ENCODE measurements around the gene PPFIBP2.
A peak's percentile ranks its signal among the peaks of the same experiment; 100 is the strongest.

The PPFIBP2 gene

DNA sequence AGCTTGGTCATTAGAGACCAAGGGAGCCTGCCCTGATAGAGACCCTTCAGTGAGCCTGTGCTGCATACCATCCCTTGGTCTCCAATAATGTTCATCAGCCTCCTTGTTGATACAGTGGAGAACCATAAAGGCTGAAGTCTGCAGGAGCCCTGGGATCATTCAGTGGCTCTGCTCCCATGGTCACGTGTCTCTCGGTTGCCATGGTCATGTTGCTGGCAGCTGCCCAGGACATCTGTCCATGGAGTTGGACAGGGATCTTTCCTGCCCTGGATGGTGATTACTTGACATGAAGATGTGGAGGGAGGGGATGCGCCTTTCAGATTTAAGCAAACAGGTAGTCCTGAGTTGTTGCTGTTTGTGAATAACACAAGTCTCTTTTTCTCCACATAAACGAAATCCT lies 121.3 kb downstream of the PPFIBP2 start:
- H3K4me3 ChIP-seq (ENCODE audit: low read depth, low read length), result no peak overlapping the region
- H3K36me3 ChIP-seq (ENCODE audit: insufficient read depth, low read length), result no peaks in the 10 kb centered on the region
- H2AFZ ChIP-seq (ENCODE audit: low read length, unreplicated experiment), result no peak overlapping the region
- peaks cover 5% of the 10 kb centered on the region for H3K4me1 ChIP-seq (ENCODE audit: control insufficient read depth, insufficient read depth, low read length, unreplicated experiment)
- H3K27ac ChIP-seq (ENCODE audit: low read depth, low read length), result no peak overlapping the region
- H3K27me3 ChIP-seq (ENCODE audit: insufficient read depth, low read length), result no peaks in the 10 kb centered on the region
- H3K79me2 ChIP-seq (ENCODE audit: control insufficient read depth, insufficient read depth, low read length, unreplicated experiment), result no peaks in the 10 kb centered on the region

DNA sequence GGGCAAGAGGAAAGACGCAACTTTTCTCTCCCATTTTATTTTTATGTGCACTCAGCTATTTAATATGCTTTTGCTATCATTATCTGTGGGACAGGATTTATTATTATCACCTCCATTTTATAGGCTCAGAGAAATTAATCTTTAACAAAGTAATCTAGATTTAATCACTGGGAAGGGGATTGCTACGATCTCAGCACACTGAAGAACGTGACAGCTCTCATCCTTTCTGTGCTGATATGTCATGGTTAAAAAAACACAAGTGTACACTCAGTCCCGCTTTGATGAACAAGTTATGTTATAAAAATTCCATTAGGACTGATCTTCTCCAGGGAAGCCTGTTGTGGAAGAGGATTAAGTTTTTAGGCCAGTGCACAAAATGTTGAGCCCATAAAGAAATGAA lies 121.9 kb downstream of the PPFIBP2 start:
- Histone ChIP-seq H3K4me1 (ENCODE audit: control insufficient read depth, insufficient read depth, low read length, unreplicated experiment) (peaks cover 5% of the 10 kb centered on the region), H3K36me3 (ENCODE audit: insufficient read depth, low read length) (no peaks in the 10 kb centered on the region), H3K4me3 (ENCODE audit: low read depth, low read length) (no peak overlapping the region), H3K79me2 (ENCODE audit: control insufficient read depth, insufficient read depth, low read length, unreplicated experiment) (no peaks in the 10 kb centered on the region), H3K27ac (ENCODE audit: low read depth, low read length) (no peak overlapping the region), H2AFZ (ENCODE audit: low read length, unreplicated experiment) (no peak overlapping the region), H3K27me3 (ENCODE audit: insufficient read depth, low read length) (no peaks in the 10 kb centered on the region)

DNA sequence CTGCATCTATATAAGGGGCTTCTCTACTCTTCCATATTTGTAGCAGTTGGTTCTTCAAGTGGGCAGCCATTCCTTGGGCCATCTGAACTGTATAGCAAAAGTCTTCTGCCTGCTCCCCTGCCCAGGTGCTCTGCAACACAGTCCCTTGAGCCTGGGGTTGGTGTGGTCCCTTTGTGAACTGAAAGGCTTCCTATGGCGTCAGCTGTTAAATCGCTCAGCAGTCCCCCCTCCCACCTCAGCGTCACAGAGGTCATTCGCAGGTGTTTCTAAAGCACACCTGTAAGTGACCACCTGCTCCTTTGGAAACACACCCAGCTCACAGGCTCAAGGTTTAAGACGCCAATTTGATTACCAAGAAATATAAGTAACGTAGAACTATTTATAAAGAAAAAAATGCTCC lies 122.6 kb downstream of the PPFIBP2 start:
- no peak overlapping the region for H2AFZ ChIP-seq (ENCODE audit: low read length, unreplicated experiment)
- H3K79me2 ChIP-seq (ENCODE audit: control insufficient read depth, insufficient read depth, low read length, unreplicated experiment), result no peaks in the 10 kb centered on the region
- peaks cover 5% of the 10 kb centered on the region for H3K4me1 ChIP-seq (ENCODE audit: control insufficient read depth, insufficient read depth, low read length, unreplicated experiment)
- no peak overlapping the region for H3K27ac ChIP-seq (ENCODE audit: low read depth, low read length)
- no peak overlapping the region for H3K4me3 ChIP-seq (ENCODE audit: low read depth, low read length)
- no peaks in the 10 kb centered on the region for H3K27me3 ChIP-seq (ENCODE audit: insufficient read depth, low read length)
- no peaks in the 10 kb centered on the region for H3K36me3 ChIP-seq (ENCODE audit: insufficient read depth, low read length)

DNA sequence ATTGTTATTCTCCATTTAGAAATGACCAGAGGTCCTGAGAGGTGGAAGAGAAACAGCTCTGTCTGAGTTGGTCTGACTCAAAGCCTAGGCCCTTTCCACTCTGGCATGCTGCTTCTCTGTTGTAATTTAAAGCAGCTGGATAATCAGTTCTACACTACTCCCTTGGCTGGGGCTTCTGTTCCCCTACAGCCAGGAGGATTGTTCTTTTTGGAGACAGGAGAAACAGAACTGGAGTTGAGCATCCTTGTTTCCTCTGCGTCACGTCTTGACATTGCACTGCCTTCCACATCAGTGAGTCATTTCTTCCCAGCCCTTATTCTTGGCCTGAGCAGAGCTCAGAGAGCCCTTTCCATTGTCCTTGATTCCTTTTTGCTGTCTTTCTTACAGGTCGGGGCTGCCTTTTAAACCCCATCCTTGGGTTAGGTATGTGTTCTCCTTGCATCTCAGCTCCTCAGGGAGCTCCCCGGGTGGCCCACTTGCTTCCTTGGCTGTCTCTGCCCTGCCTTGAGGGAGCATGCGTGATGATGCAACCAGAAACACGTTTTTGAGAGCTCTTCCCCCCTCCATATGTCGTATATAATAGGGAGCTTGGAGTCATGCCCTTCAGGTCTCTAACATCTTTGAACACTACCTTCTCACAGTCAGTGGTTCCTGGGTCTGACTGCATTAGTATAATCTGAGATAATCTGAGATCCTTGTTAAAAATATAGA lies 123.8 kb downstream of the PPFIBP2 start:
- H3K27me3 ChIP-seq (ENCODE audit: insufficient read depth, low read length), result no peaks in the 10 kb centered on the region
- H2AFZ ChIP-seq (ENCODE audit: low read length, unreplicated experiment), result no peak overlapping the region
- peaks cover 5% of the 10 kb centered on the region for H3K4me1 ChIP-seq (ENCODE audit: control insufficient read depth, insufficient read depth, low read length, unreplicated experiment)
- peak overlapping the region; percentile 9 for H3K27ac ChIP-seq (ENCODE audit: low read depth, low read length)
- H3K79me2 ChIP-seq (ENCODE audit: control insufficient read depth, insufficient read depth, low read length, unreplicated experiment), result no peaks in the 10 kb centered on the region
- no peak overlapping the region for H3K4me3 ChIP-seq (ENCODE audit: low read depth, low read length)
- H3K36me3 ChIP-seq (ENCODE audit: insufficient read depth, low read length), result no peaks in the 10 kb centered on the region

DNA sequence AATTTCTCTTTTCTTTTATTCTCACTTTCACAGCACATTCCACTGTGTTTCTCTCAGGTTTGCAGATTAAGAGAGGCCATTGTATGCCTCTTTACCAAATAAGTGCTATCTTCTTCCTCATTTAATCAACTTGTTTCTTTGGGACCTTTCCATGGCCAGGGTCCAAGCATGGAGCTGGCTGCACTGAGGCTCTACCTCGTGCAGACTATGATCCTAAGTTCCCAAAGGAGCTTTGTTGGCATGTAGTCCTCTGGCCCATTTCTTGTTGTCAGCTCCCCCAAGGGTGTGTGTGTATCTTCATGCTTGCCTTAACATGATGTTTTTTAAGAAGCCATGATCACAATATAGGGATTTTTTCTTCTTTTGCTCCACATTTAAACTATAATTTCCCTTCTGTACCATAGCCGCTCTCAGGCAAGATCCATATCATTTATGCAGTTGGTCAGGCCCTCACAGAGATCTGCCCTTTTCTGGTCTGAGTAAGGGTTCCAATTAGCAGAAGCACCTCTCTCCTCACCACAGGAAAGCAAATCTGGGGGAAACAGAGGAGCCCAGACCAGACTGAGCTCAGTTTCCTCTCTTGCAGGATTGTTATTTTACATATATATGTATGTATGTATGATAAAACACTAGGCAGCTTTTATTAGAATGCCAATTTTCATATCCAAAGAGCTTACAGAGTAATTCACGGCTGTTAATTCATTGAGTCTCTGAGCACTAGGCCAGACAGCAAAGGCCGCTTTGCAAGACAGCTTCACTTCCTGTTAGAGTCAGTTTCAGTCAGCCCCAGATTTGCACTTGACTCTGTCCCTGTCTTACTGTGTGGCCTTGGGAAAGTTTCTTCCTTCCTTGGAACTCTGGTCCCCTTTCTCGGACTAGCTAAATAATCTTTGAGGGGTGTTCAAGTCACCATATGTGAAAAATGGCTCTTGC lies 125.2 kb downstream of the PPFIBP2 start:
- Histone ChIP-seq H3K27ac (ENCODE audit: low read depth, low read length) (no peak overlapping the region), H3K27me3 (ENCODE audit: insufficient read depth, low read length) (no peaks in the 10 kb centered on the region), H3K4me1 (ENCODE audit: control insufficient read depth, insufficient read depth, low read length, unreplicated experiment) (peaks cover 5% of the 10 kb centered on the region), H2AFZ (ENCODE audit: low read length, unreplicated experiment) (no peak overlapping the region), H3K36me3 (ENCODE audit: insufficient read depth, low read length) (no peaks in the 10 kb centered on the region), H3K79me2 (ENCODE audit: control insufficient read depth, insufficient read depth, low read length, unreplicated experiment) (no peaks in the 10 kb centered on the region), H3K4me3 (ENCODE audit: low read depth, low read length) (no peak overlapping the region)

DNA sequence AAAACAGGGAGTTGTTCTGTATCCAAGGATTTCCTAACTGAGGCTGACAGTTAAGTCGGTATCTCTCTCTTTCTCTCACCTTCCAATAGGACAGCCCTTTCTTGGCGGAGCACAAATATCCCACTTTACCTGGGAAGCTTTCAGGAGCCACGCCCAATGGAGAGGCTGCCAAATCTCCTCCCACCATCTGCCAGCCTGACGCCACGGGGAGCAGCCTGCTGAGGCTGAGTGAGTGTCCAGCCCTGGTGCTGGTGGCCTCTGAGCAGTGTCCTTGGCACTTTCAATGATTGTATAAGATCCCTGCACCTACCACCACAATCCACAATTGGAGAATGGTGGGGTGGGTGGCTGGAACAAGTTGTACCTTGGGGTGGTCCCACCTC lies 125.8 kb downstream of the PPFIBP2 start:
- no peak overlapping the region for H3K4me3 ChIP-seq (ENCODE audit: low read depth, low read length)
- peaks cover 5% of the 10 kb centered on the region for H3K4me1 ChIP-seq (ENCODE audit: control insufficient read depth, insufficient read depth, low read length, unreplicated experiment)
- H3K27ac ChIP-seq (ENCODE audit: low read depth, low read length), result no peak overlapping the region
- H2AFZ ChIP-seq (ENCODE audit: low read length, unreplicated experiment), result no peak overlapping the region
- no peaks in the 10 kb centered on the region for H3K27me3 ChIP-seq (ENCODE audit: insufficient read depth, low read length)
- no peaks in the 10 kb centered on the region for H3K36me3 ChIP-seq (ENCODE audit: insufficient read depth, low read length)
- no peaks in the 10 kb centered on the region for H3K79me2 ChIP-seq (ENCODE audit: control insufficient read depth, insufficient read depth, low read length, unreplicated experiment)

DNA sequence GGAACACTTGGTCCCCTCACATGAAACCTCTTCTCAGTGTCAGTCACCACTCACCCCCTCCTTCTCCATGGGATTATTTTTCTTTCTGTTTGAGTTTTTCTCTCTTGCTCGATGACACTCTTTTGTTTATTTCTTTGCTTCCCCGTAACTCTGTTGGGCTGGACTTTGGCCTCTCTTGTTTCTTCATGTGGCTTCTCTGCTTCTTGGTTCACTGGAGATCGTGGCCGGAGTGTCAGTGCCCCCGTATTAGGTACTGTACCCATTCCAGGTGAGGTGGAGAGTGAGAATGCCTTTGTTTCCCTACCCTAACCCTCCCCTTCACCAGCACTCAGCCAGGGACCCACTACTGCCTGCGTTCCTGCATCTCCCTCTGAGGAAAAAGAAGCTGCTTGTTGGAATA lies 127.0 kb downstream of the PPFIBP2 start:
- no peaks in the 10 kb centered on the region for H3K27me3 ChIP-seq (ENCODE audit: insufficient read depth, low read length)
- peaks cover 5% of the 10 kb centered on the region for H3K4me1 ChIP-seq (ENCODE audit: control insufficient read depth, insufficient read depth, low read length, unreplicated experiment)
- no peaks in the 10 kb centered on the region for H3K79me2 ChIP-seq (ENCODE audit: control insufficient read depth, insufficient read depth, low read length, unreplicated experiment)
- H3K36me3 ChIP-seq (ENCODE audit: insufficient read depth, low read length), result no peaks in the 10 kb centered on the region
- H3K4me3 ChIP-seq (ENCODE audit: low read depth, low read length), result no peak overlapping the region
- H3K27ac ChIP-seq (ENCODE audit: low read depth, low read length), result no peak overlapping the region
- no peak overlapping the region for H2AFZ ChIP-seq (ENCODE audit: low read length, unreplicated experiment)

DNA sequence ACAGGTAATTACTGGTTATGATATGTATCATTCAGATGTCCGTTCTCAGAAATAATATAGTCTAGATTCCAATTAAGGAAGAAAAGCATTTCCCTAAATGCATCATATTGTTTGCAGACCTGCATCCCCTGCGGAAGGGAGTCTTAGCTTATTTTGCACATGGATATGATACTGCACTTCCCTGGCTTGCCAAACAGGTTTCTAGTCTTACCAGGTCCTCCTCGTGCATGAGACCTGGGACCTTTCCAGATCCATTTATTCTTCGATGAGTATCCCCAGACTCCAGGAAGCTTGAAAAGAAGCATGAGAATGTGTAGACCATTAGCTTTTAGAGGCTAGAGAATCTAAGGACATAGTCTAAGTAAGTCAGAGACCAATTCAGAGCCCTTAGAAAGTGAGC lies 128.9 kb downstream of the PPFIBP2 start:
- Histone ChIP-seq H3K4me3 (ENCODE audit: low read depth, low read length) (no peak overlapping the region), H3K79me2 (ENCODE audit: control insufficient read depth, insufficient read depth, low read length, unreplicated experiment) (no peaks in the 10 kb centered on the region), H3K27ac (ENCODE audit: low read depth, low read length) (no peak overlapping the region), H3K36me3 (ENCODE audit: insufficient read depth, low read length) (no peaks in the 10 kb centered on the region), H3K27me3 (ENCODE audit: insufficient read depth, low read length) (no peaks in the 10 kb centered on the region), H2AFZ (ENCODE audit: low read length, unreplicated experiment) (no peak overlapping the region), H3K4me1 (ENCODE audit: control insufficient read depth, insufficient read depth, low read length, unreplicated experiment) (peaks cover 3% of the 10 kb centered on the region)

DNA sequence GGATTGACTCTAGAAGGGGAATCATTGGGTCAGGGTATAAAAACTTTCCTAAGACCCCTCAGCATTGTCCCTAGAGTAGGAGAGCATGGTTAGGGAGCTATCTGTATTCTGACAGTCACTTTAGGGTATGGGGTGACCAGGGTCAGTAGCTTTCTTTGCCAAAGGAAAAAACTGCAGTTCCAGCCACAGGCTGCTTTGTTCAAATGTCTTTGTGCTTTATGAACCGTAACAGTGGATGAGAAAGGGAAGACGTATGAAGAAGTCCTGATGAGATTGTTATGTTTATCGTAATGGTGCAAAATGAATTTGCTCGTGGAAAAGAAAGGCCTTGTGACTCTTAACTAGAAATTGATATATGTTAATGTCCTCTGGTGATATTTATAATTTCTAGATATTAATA lies 129.5 kb downstream of the PPFIBP2 start:
- Histone ChIP-seq H3K4me3 (ENCODE audit: low read depth, low read length) (no peak overlapping the region), H3K27me3 (ENCODE audit: insufficient read depth, low read length) (no peaks in the 10 kb centered on the region), H3K4me1 (ENCODE audit: control insufficient read depth, insufficient read depth, low read length, unreplicated experiment) (no peaks in the 10 kb centered on the region), H3K79me2 (ENCODE audit: control insufficient read depth, insufficient read depth, low read length, unreplicated experiment) (no peaks in the 10 kb centered on the region), H3K27ac (ENCODE audit: low read depth, low read length) (no peak overlapping the region), H2AFZ (ENCODE audit: low read length, unreplicated experiment) (no peak overlapping the region), H3K36me3 (ENCODE audit: insufficient read depth, low read length) (no peaks in the 10 kb centered on the region)

DNA sequence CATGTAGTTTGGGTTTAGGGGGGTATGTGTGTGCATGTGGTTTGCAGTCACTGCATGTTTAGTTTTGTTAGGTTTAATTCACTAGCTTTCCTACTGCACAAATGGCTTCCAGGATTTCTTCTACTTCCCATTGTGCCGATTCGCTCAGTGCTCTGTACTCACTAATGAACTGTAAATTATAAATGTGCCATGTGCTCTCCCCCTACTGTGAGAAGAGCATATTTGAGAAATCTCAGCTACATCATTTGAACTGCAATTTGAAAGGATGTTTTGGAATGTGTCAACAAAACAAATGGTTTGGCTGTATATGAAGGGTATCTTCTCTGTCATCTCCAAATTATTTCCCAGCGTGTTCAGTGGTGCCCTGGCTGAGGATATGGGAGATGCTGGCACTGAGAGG lies 131.4 kb downstream of the PPFIBP2 start:
- no peaks in the 10 kb centered on the region for H3K4me1 ChIP-seq (ENCODE audit: control insufficient read depth, insufficient read depth, low read length, unreplicated experiment)
- no peak overlapping the region for H3K4me3 ChIP-seq (ENCODE audit: low read depth, low read length)
- no peaks in the 10 kb centered on the region for H3K79me2 ChIP-seq (ENCODE audit: control insufficient read depth, insufficient read depth, low read length, unreplicated experiment)
- H3K36me3 ChIP-seq (ENCODE audit: insufficient read depth, low read length), result no peaks in the 10 kb centered on the region
- H2AFZ ChIP-seq (ENCODE audit: low read length, unreplicated experiment), result no peak overlapping the region
- H3K27ac ChIP-seq (ENCODE audit: low read depth, low read length), result no peak overlapping the region
- H3K27me3 ChIP-seq (ENCODE audit: insufficient read depth, low read length), result no peaks in the 10 kb centered on the region

DNA sequence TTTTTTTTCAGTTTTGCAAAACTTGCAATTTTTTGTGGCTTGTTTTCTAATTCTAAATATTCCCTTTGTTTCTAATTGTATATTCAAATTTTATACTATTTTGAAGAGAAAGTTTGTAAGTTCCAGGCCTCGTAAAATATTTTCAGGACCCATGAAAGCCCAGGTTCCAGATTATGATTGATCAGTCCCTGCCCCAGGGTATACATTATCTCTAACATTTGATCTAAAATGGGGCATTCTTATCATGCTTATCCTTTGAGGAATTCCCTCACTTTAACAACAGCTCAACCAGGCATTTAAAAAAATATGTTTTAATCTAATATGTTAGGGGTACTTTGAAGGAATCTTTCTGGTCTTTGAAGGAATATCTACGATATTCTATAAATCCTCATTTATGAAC lies 133.1 kb downstream of the PPFIBP2 start:
- Histone ChIP-seq H3K79me2 (ENCODE audit: control insufficient read depth, insufficient read depth, low read length, unreplicated experiment) (no peaks in the 10 kb centered on the region), H3K36me3 (ENCODE audit: insufficient read depth, low read length) (no peaks in the 10 kb centered on the region), H3K4me3 (ENCODE audit: low read depth, low read length) (no peak overlapping the region), H2AFZ (ENCODE audit: low read length, unreplicated experiment) (no peak overlapping the region), H3K27me3 (ENCODE audit: insufficient read depth, low read length) (no peaks in the 10 kb centered on the region), H3K27ac (ENCODE audit: low read depth, low read length) (no peak overlapping the region), H3K4me1 (ENCODE audit: control insufficient read depth, insufficient read depth, low read length, unreplicated experiment) (no peaks in the 10 kb centered on the region)

All from ACC112 (cell line).